Trophoblast cell (in vitro differentiated cells and primary cell): ENCODE results near the gene ARHGAP10.

ENCODE experiments used
- DNase-seq, 2 donors: peaks; one replicate each; pipeline ENCODE4 v3.0.0-alpha.2; 2016
- H2AFZ ChIP-seq: 2 replicates; pipeline ENCODE4 v1.6.1; 2013; ENCODE audit warnings: low read length, moderate library complexity, mild to moderate bottlenecking; ENCODE audit not compliant: insufficient read depth, poor library complexity
- H2AK5ac ChIP-seq: 2 replicates; pipeline ENCODE4 v1.6.1; 2013; ENCODE audit warnings: mild to moderate bottlenecking, low read length
- H2BK120ac ChIP-seq: 2 replicates; pipeline ENCODE4 v1.6.1; 2013; ENCODE audit warnings: low read length, mild to moderate bottlenecking, moderate library complexity; ENCODE audit not compliant: insufficient read depth, poor library complexity
- H2BK12ac ChIP-seq: 2 replicates; pipeline ENCODE4 v1.6.1; 2013; ENCODE audit warnings: mild to moderate bottlenecking, low read length, moderate library complexity
- H2BK5ac ChIP-seq: 2 replicates; pipeline ENCODE4 v1.6.1; 2013; ENCODE audit warnings: low read length, low read depth, moderate library complexity, mild to moderate bottlenecking; ENCODE audit not compliant: poor library complexity
- H3K14ac ChIP-seq: 2 replicates; pipeline ENCODE4 v1.6.1; 2013; ENCODE audit warnings: mild to moderate bottlenecking, low read length
- H3K18ac ChIP-seq: 2 replicates; pipeline ENCODE4 v1.6.1; 2013; ENCODE audit warnings: mild to moderate bottlenecking, low read length
- H3K23ac ChIP-seq: 2 replicates; pipeline ENCODE4 v1.6.1; 2013; ENCODE audit warnings: low read length
- H3K27ac ChIP-seq: 2 replicates; pipeline ENCODE4 v1.5.1; 2013; ENCODE audit warnings: low read depth, mild to moderate bottlenecking, inconsistent platforms, low read length, moderate library complexity
- H3K27me3 ChIP-seq: 2 replicates; pipeline ENCODE4 v1.6.1; 2013; ENCODE audit warnings: inconsistent platforms, mild to moderate bottlenecking, low read length, moderate library complexity; ENCODE audit not compliant: insufficient read depth
- H3K36me3 ChIP-seq, 2 experiments: 1 replicate in 1 of 2; 2 replicates in 1 of 2; pipeline ENCODE4 v1.6.1; 2013; ENCODE audit warnings: low read length in 2 of 2, mild to moderate bottlenecking in 2 of 2, moderate library complexity in 1 of 2; ENCODE audit not compliant: insufficient read depth in 2 of 2, control insufficient read depth in 1 of 2
- H3K4ac ChIP-seq: 2 replicates; pipeline ENCODE4 v1.6.1; 2013; ENCODE audit warnings: low read depth, mild to moderate bottlenecking, low read length, moderate library complexity
- H3K4me1 ChIP-seq, 2 experiments: 1 replicate in 1 of 2; 2 replicates in 1 of 2; pipeline ENCODE4 v1.6.1; 2013; ENCODE audit warnings: low read length in 2 of 2, mild to moderate bottlenecking in 2 of 2, moderate library complexity in 1 of 2; ENCODE audit not compliant: insufficient read depth in 2 of 2, control insufficient read depth in 1 of 2
- H3K4me2 ChIP-seq: 2 replicates; pipeline ENCODE4 v1.6.1; 2013; ENCODE audit warnings: inconsistent platforms, mild to moderate bottlenecking, low read length, moderate library complexity
- H3K4me3 ChIP-seq: 2 replicates; pipeline ENCODE4 v1.5.1; 2013; ENCODE audit warnings: mild to moderate bottlenecking, low read depth, low read length, inconsistent platforms
- H3K79me1 ChIP-seq: one replicate; pipeline ENCODE4 v1.6.1; 2013; ENCODE audit warnings: low read length
- H3K79me2 ChIP-seq: 2 replicates; pipeline ENCODE4 v1.6.1; 2013; ENCODE audit warnings: low read length, mild to moderate bottlenecking; ENCODE audit not compliant: control insufficient read depth, insufficient read depth, poor library complexity
- H3K9ac ChIP-seq: 2 replicates; pipeline ENCODE4 v1.6.1; 2013; ENCODE audit warnings: mild to moderate bottlenecking, low read length
- H3K9me3 ChIP-seq: 2 replicates; pipeline ENCODE4 v1.6.1; 2013; ENCODE audit warnings: low read depth, mild to moderate bottlenecking, control low read depth, inconsistent platforms, low read length; ENCODE audit not compliant: insufficient read depth
- H4K12ac ChIP-seq: 2 replicates; pipeline ENCODE4 v1.6.1; 2013; ENCODE audit warnings: low read depth, mild to moderate bottlenecking, low read length, moderate library complexity
- H4K8ac ChIP-seq: 2 replicates; pipeline ENCODE4 v1.6.1; 2013; ENCODE audit warnings: low read depth, mild to moderate bottlenecking, low read length, moderate library complexity
- H4K91ac ChIP-seq: one replicate; pipeline ENCODE4 v1.6.1; 2013; ENCODE audit warnings: low read depth, mild to moderate bottlenecking, low read length, moderate library complexity
- WGBS: extraction: QIAGEN DNeasy Blood & Tissue Kit; methylation state at CpG from one replicate; pipeline ENCODE4 v1.1.7; 2013; ENCODE audit warnings: missing lambda C conversion rate; ENCODE audit not compliant: insufficient read length, insufficient coverage; ENCODE audit errors: extremely low coverage; 5-methylcytosine and 5-hydroxymethylcytosine counted together

ARHGAP10 gene

DNA sequence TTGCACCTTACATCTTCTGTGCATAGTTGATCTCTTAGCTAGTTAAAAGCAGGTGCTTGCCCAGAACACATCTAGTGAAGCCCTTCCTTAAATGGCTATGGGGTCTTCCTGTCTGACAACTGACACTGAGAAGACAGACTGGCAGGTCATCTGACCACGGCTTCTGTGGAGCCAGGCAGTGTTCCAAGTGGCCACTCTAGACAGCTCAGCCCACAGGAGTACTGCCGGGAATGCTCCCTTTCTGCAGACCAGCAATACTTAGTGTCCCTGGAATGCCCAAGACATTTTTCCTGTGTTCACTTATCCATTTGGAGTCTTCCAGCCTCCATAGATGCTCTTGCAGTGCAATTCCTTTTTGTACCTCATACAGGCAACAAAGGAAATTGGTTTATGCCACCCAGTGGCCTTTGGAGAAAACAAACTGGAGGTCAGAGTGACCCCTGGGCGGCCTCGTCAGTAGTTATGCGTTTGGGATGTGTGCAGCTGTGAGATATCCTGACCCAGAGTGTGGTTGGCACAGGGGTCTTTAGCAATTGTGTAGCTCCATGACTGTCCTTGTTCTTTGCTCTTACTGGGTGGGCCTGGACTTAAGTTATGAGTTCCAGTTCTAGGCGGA, 335.5 kb downstream of the ARHGAP10 start:
- WGBS = no CpG with 5 or more reads among the region's 6 CpGs
- peaks cover 0 to 5% of the 10 kb centered on the region in 2 experiments for H3K4me1 ChIP-seq
- no peak for DNase-seq
- no peak overlapping the region for H2BK12ac ChIP-seq
- no peaks in the 10 kb centered on the region for H3K79me1 ChIP-seq
- no peak overlapping the region for H3K27ac ChIP-seq
- H4K12ac ChIP-seq = no peak overlapping the region
- no peak overlapping the region for H4K91ac ChIP-seq
- no peak overlapping the region for H4K8ac ChIP-seq
- no peak overlapping the region for H3K14ac ChIP-seq
- H3K18ac ChIP-seq = no peak overlapping the region
- no peak overlapping the region for H2AFZ ChIP-seq
- H3K79me2 ChIP-seq = no peaks in the 10 kb centered on the region
- no peak overlapping the region for H3K4me2 ChIP-seq
- no peak overlapping the region for H2BK120ac ChIP-seq
- H3K36me3 ChIP-seq = peaks cover 8 to 19% of the 10 kb centered on the region in 2 experiments
- no peaks in the 10 kb centered on the region for H3K9me3 ChIP-seq
- no peaks in the 10 kb centered on the region for H3K27me3 ChIP-seq
- H3K4me3 ChIP-seq = no peak overlapping the region
- no peak overlapping the region for H3K23ac ChIP-seq
- H3K9ac ChIP-seq = no peak overlapping the region
- no peak overlapping the region for H2BK5ac ChIP-seq
- no peak overlapping the region for H2AK5ac ChIP-seq
- no peak overlapping the region for H3K4ac ChIP-seq

DNA sequence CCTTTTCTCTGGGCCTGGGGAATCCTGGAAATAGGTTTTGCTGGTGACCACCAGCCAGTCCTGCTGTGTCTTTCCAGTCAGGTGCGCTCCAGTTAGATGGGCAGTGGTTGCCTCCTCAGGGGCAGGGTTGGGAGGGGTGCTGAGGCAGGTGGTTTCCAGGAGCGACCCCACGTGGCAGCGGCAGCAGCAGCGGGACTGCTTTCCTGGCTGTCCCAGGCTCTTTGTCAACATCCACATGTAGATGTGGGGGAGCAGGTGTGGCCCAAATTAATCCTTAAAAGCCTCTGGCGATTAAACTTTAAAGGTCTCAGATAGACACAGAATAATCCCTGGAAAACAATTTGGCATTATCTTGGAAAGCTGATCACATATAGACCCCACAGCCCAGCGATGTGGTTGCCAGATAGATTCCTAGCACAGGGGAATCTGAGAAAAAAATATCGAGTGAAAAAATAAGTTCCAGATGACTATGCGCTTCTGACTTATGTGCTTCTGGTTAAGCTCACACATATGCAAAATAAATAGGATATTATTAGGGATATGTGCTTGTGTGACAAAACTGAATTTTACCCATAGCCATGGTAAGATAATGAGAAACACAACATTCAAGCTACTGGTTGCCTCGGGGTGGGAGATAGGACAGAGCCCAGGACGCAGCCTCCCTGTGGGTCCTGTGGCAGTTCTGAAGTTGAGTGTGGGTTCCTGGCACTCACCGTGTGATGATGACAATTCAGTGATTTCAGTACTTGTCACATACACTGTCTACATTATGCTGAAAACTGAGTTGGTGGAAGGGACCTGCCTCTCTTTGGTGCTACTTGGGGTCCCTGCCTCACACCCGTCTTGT, 336.4 kb downstream of the ARHGAP10 start:
- Histone ChIP-seq H3K79me1 (no peaks in the 10 kb centered on the region), H3K14ac (no peak overlapping the region), H3K23ac (no peak overlapping the region), H3K18ac (no peak overlapping the region), H4K12ac (no peak overlapping the region), H3K36me3 (peaks cover 11 to 23% of the 10 kb centered on the region in 2 experiments), H2AFZ (no peak overlapping the region), H3K4me2 (no peak overlapping the region), H3K27me3 (no peaks in the 10 kb centered on the region), H3K9me3 (no peaks in the 10 kb centered on the region), H2BK120ac (no peak overlapping the region), H3K79me2 (no peaks in the 10 kb centered on the region), H3K27ac (no peak overlapping the region), H4K91ac (no peak overlapping the region), H2BK5ac (no peak overlapping the region), H3K9ac (no peak overlapping the region), H2BK12ac (no peak overlapping the region), H3K4me3 (no peak overlapping the region), H3K4ac (no peak overlapping the region), H3K4me1 (peaks cover 0 to 5% of the 10 kb centered on the region in 2 experiments), H2AK5ac (no peak overlapping the region), H4K8ac (no peak overlapping the region)
- no peak for DNase-seq
- WGBS = no CpG with 5 or more reads among the region's 13 CpGs

DNA sequence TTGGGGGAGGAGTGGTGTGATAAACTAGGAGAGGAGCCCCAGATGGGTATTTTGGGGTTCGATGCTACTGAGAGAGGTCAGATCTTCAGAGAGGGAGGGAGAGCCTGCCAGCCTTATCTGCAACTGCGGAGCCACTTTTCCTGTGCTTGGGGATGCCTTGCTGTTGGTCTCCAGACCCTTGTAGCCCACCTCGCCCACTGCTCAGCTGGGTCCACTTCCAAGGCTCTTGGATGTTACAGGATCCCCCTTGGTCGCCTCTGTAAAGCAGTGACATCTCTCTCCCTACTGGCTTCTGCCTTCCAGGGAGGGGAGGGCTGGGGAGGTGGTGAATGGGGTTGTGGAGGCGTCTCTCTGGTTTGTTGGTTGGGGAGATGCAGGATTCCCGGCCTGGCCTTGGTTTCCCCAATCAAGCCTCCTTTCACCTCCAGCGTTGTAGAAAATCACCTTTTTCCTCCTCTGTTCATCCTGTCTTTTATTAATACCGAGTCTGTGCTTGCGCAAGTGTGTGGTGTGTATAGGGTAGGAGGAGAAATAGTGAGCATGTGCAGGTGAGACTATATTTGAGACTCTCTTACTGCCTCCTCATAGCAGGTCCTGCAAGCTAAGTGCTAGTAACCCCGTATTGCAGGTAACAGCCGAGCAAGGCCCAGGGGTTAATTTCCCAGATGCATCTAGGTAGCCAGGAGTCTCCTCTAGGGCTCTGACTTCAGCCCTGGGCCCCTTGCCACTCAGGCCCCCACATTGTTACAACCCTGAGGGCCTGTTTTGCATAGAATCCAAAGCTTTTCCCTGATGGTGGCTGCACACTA, 337.4 kb downstream of the ARHGAP10 start:
- Histone ChIP-seq H3K9me3 (peaks cover under 1% of the 10 kb centered on the region), H3K27me3 (no peaks in the 10 kb centered on the region), H3K4ac (no peak overlapping the region), H3K14ac (no peak overlapping the region), H2BK5ac (no peak overlapping the region), H3K79me2 (no peaks in the 10 kb centered on the region), H3K79me1 (no peaks in the 10 kb centered on the region), H2AFZ (no peak overlapping the region), H3K18ac (no peak overlapping the region), H3K4me2 (no peak overlapping the region), H4K12ac (no peak overlapping the region), H3K4me3 (no peak overlapping the region), H3K27ac (no peak overlapping the region), H2BK120ac (no peak overlapping the region), H3K4me1 (peaks cover 0 to 5% of the 10 kb centered on the region in 2 experiments), H2BK12ac (no peak overlapping the region), H3K9ac (no peak overlapping the region), H3K23ac (no peak overlapping the region), H4K91ac (no peak overlapping the region), H3K36me3 (peaks cover 11 to 25% of the 10 kb centered on the region in 2 experiments), H2AK5ac (no peak overlapping the region), H4K8ac (no peak overlapping the region)
- no CpG with 5 or more reads among the region's 11 CpGs for WGBS
- DNase-seq = no peak

DNA sequence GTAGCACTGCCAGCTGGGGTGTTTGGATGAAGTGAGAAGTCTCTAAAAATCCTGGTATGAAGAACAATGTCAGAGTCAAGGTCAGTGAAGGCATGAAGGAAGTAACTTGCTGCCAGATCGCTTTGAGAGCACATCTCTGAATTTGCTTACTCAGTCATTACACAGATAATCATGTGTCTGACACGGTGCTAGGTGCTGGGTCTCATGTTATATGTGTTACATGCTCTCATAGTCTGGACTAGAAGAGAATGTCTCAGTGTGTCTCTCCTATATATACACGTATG, 337.9 kb downstream of the ARHGAP10 start:
- H3K27ac ChIP-seq = no peak overlapping the region
- no peak overlapping the region for H3K4me2 ChIP-seq
- H2AK5ac ChIP-seq = no peak overlapping the region
- no peaks in the 10 kb centered on the region for H3K79me1 ChIP-seq
- no peak overlapping the region for H4K91ac ChIP-seq
- no peak overlapping the region for H3K23ac ChIP-seq
- H3K4ac ChIP-seq = no peak overlapping the region
- H3K79me2 ChIP-seq = no peaks in the 10 kb centered on the region
- H2BK5ac ChIP-seq = no peak overlapping the region
- H3K4me1 ChIP-seq = peaks cover 0 to 3% of the 10 kb centered on the region in 2 experiments
- H4K8ac ChIP-seq = no peak overlapping the region
- no CpG with 5 or more reads among the region's 3 CpGs for WGBS
- H4K12ac ChIP-seq = no peak overlapping the region
- no peak overlapping the region for H3K4me3 ChIP-seq
- H3K9ac ChIP-seq = no peak overlapping the region
- H3K18ac ChIP-seq = no peak overlapping the region
- peaks cover 6% of the 10 kb centered on the region for H3K9me3 ChIP-seq
- H2BK12ac ChIP-seq = no peak overlapping the region
- no peak for DNase-seq
- H3K14ac ChIP-seq = no peak overlapping the region
- no peak overlapping the region for H2AFZ ChIP-seq
- H3K27me3 ChIP-seq = no peaks in the 10 kb centered on the region
- no peak overlapping the region for H2BK120ac ChIP-seq
- H3K36me3 ChIP-seq = peaks cover 14 to 27% of the 10 kb centered on the region in 2 experiments
